Panc1 (cell line): ENCODE data around the gene TMEM131L. TPM values are rescaled to one million over a fixed set of nuclear protein-coding genes. Genes with fewer than 3 reads are reported as not detected.

Source experiments
- ATAC-seq: fragments of 200-7000 bp; cut with Tn5 transposase; 2 replicates; pipeline ENCODE4 v1.9.1; 2020; ENCODE audit warnings: mild to moderate bottlenecking, moderate library complexity
- BruUV-seq: library from RNA; stranded (reverse); fragments of 400-500 nt; replicated peaks from 2 replicates; lab custom pipeline; 2021; lab: Mats Ljungman, UMichigan
- CTCF ChIA-PET: fragments of 300-600 bp; sonication (Branson Sonifier 250); formaldehyde crosslinking; loops from one replicate; lab custom pipeline; 2022; ENCODE audit warnings: antibody characterized with exemption; lab: Charles Lee
- POLR2A ChIA-PET: fragments of 300-600 bp; sonication (Branson Sonifier 250); formaldehyde crosslinking; loops from one replicate; lab custom pipeline; 2022; ENCODE audit warnings: antibody characterized with exemption; lab: Charles Lee
- DNase-seq: peaks from one replicate; pipeline ENCODE4 v3.0.0-alpha.2; 2010; ENCODE audit warnings: low read depth, low spot score
- H3K27ac ChIP-seq: 2 replicates; pipeline ENCODE4 v1.5.1; 2011; ENCODE audit warnings: mild to moderate bottlenecking, low read length, inconsistent platforms
- H3K27me3 ChIP-seq: fragments of 200-500 bp; sonication (Bioruptor generic); 2 replicates; pipeline ENCODE4 v1.6.0; 2014; ENCODE audit warnings: low read length, inconsistent platforms; ENCODE audit not compliant: control insufficient read depth, insufficient read depth
- H3K36me3 ChIP-seq: fragments of 200-500 bp; sonication (Bioruptor generic); 2 replicates; pipeline ENCODE4 v1.5.1; 2014; ENCODE audit warnings: inconsistent platforms, mild to moderate bottlenecking, low read length, moderate library complexity; ENCODE audit not compliant: control insufficient read depth, insufficient read depth
- H3K4me1 ChIP-seq: 2 replicates; pipeline ENCODE4 v1.5.1; 2011; ENCODE audit warnings: inconsistent platforms, mild to moderate bottlenecking, low read length, moderate library complexity; ENCODE audit not compliant: control insufficient read depth, insufficient read depth
- H3K4me3 ChIP-seq, 2 experiments: 2 replicates each; pipeline ENCODE4 v1.5.1; 2011 to 2012; ENCODE audit warnings: low read depth in 2 of 2, low read length in 2 of 2, mild to moderate bottlenecking in 2 of 2, inconsistent platforms in 1 of 2, moderate library complexity in 1 of 2
- H3K9me3 ChIP-seq: fragments of 200-500 bp; sonication (Bioruptor generic); 2 replicates; pipeline ENCODE4 v1.5.1; 2014; ENCODE audit warnings: low read depth, mild to moderate bottlenecking, inconsistent platforms, low read length, moderate library complexity; ENCODE audit not compliant: control insufficient read depth, insufficient read depth
- CTCF ChIP-seq: fragments of 450-650 bp; IDR thresholded peaks from 2 replicates; pipeline ENCODE4 v1.5.1; 2017; ENCODE audit warnings: mild to moderate bottlenecking
- POLR2AphosphoS5 ChIP-seq: IDR thresholded peaks from 2 replicates; pipeline ENCODE4 v1.6.1; 2012; ENCODE audit warnings: mild to moderate bottlenecking, low read depth, low read length, moderate library complexity
- REST ChIP-seq, 2 experiments: IDR thresholded peaks; 2 replicates each; pipeline ENCODE4 v1.6.1; 2011 to 2012; ENCODE audit warnings: low read depth in 2 of 2, control low read depth in 1 of 2, low read length in 1 of 2, mild to moderate bottlenecking in 1 of 2, moderate library complexity in 1 of 2; ENCODE audit not compliant: insufficient read depth in 1 of 2
- SIN3A ChIP-seq: IDR thresholded peaks from 2 replicates; pipeline ENCODE4 v1.6.1; 2012; ENCODE audit warnings: low read depth, mild to moderate bottlenecking, low read length, moderate library complexity, borderline replicate concordance; ENCODE audit not compliant: insufficient read depth
- TCF7L2 ChIP-seq: IDR thresholded peaks from 2 replicates; pipeline ENCODE4 v1.6.1; 2011; ENCODE audit warnings: mild to moderate bottlenecking, low read depth, low read length, inconsistent platforms
- in situ Hi-C: cut with HindIII; loops from 2 replicates; pipeline ENCODE4 v1.10.0; 2016; ENCODE audit warnings: low sequenced_read_pairs, low pct_unique_long_range_greater_than_20kb
- intact Hi-C: fragments of 100-400 bp; cut with micrococcal nuclease; formaldehyde crosslinking; loops from one replicate; pipeline ENCODE4 v1.10.0; 2022; ENCODE audit not compliant: unreplicated experiment
- total RNA-seq: library from RNA; stranded (reverse); gene quantifications from one replicate; pipeline ENCODE4 v1.2.1, GENCODE V29; 2021; ENCODE audit not compliant: unreplicated experiment

Gene TMEM131L
- total RNA-seq, 1 experiment from 2014 or later: 13.5 TPM

- TF ChIP-seq TCF7L2: no peak
- no peak for TF ChIP-seq SIN3A
- no peak for TF ChIP-seq CTCF
- TF ChIP-seq REST (IDR thresholded peaks at IDR 0.05; ENCODE audit: insufficient read depth in 1 of 2, low read depth in 2 of 2, low read length in 1 of 2): no peak
- TF ChIP-seq POLR2AphosphoS5: no peak
- POLR2A ChIA-PET: no interaction called here
- no peak overlapping the region for H3K4me3 ChIP-seq
- CTCF ChIA-PET: no interaction called here
- H3K27ac ChIP-seq: no peak overlapping the region
- H3K4me1 ChIP-seq: no peaks in the 10 kb centered on the region
- no TSS peak for BruUV-seq
- DNase-seq (no peak), ATAC-seq (no peak)
- intact Hi-C loops: no loop called here
- no peaks in the 10 kb centered on the region for H3K9me3 ChIP-seq
- in situ Hi-C loops: no loop called here
- H3K36me3 ChIP-seq: no peaks in the 10 kb centered on the region
- H3K27me3 ChIP-seq: no peaks in the 10 kb centered on the region
Measured at GRCh38 chr4:153655002-153655541, 188.9 kb downstream of the TMEM131L start.

GRCh38 chr4:153655928-153656327 is 189.8 kb downstream of the TMEM131L start:
- no TSS peak for BruUV-seq
- Histone ChIP-seq H3K9me3 (no peaks in the 10 kb centered on the region), H3K27ac (no peak overlapping the region), H3K36me3 (no peaks in the 10 kb centered on the region), H3K4me3 (no peak overlapping the region), H3K4me1 (no peaks in the 10 kb centered on the region), H3K27me3 (no peaks in the 10 kb centered on the region)
- no peak for TF ChIP-seq SIN3A
- TF ChIP-seq REST (IDR thresholded peaks at IDR 0.05; ENCODE audit: insufficient read depth in 1 of 2, low read depth in 2 of 2, low read length in 1 of 2): no peak
- ChIA-PET CTCF (no interaction called here), POLR2A (no interaction called here)
- DNase-seq: no peak
- no peak for ATAC-seq
- intact Hi-C loops (no loop called here), in situ Hi-C loops (no loop called here)
